Muscle layer of duodenum (tissue), 2 donors: ENCODE results near the gene TMCO1.
"Not testable (repeated sequence)": the region's sequence is repeated elsewhere in the genome, so short reads cannot be mapped to it uniquely, and the experiment has no call there.

ENCODE experiments used
- H3K27ac ChIP-seq: one replicate; pipeline ENCODE4 v1.7.0; 2013; ENCODE audit warnings: mild to moderate bottlenecking, low read length
- H3K27me3 ChIP-seq: one replicate; pipeline ENCODE4 v1.7.0; 2013; ENCODE audit warnings: low read depth, mild to moderate bottlenecking, control low read depth, low read length
- H3K36me3 ChIP-seq, 2 donors: one replicate each; pipeline ENCODE4 v1.7.0; 2013; ENCODE audit warnings: low read length in 2 of 2, control low read depth in 1 of 2, mild to moderate bottlenecking in 1 of 2; ENCODE audit not compliant: insufficient read depth in 2 of 2, control insufficient read depth in 1 of 2
- H3K4me1 ChIP-seq, 2 donors: one replicate each; pipeline ENCODE4 v1.7.0; 2013; ENCODE audit warnings: low read length in 2 of 2, mild to moderate bottlenecking in 2 of 2, control low read depth in 1 of 2, moderate library complexity in 1 of 2; ENCODE audit not compliant: insufficient read depth in 2 of 2, control insufficient read depth in 1 of 2
- H3K4me3 ChIP-seq, 2 donors: one replicate each; pipeline ENCODE4 v1.7.0; 2013; ENCODE audit warnings: low read length in 2 of 2, low read depth in 1 of 2, mild to moderate bottlenecking in 1 of 2
- H3K9me3 ChIP-seq, 2 donors: one replicate each; pipeline ENCODE4 v1.7.0; 2013; ENCODE audit warnings: low read length in 2 of 2, control low read depth in 1 of 2, mild to moderate bottlenecking in 1 of 2; ENCODE audit not compliant: control insufficient read depth in 1 of 2
- donor health status: healthy.

Gene TMCO1

GRCh38 chr1:165683848-165684485 is 84.7 kb downstream of the TMCO1 start:
- no peaks in the 10 kb centered on the region for H3K9me3 ChIP-seq
- H3K4me1 ChIP-seq: peaks cover 0 to 6% of the 10 kb centered on the region in 2 donors
- no peaks in the 10 kb centered on the region for H3K27me3 ChIP-seq
- peaks cover 18 to 39% of the 10 kb centered on the region in 2 donors for H3K36me3 ChIP-seq
- no peak overlapping the region for H3K4me3 ChIP-seq
- no peak overlapping the region for H3K27ac ChIP-seq

GRCh38 chr1:165680773-165681172 is 87.9 kb downstream of the TMCO1 start:
- not testable (repeated sequence) for H3K9me3 ChIP-seq, H3K27ac ChIP-seq, H3K4me1 ChIP-seq, H3K27me3 ChIP-seq, H3K4me3 ChIP-seq
- peaks cover 25 to 62% of the 10 kb centered on the region in 2 donors for H3K36me3 ChIP-seq

DNA sequence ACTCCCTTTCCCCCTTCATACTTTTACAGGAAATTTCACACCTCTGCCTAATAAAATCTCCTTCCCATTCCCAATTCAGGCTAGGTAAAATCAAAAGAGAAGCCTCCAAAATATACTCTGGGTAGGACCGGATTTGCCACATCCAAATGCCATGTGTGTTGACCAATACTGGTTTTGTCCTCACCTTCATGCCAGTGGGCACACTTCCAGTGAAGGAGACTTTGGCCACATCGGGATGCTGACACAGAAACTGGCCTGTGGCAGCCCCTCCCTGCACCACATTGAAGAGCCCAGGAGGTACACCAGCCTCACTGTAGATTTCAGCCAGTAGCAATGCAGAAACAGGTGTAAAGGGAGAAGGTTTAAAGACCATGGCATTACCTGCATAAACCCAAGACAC is 88.4 kb downstream of the TMCO1 start:
- Histone ChIP-seq H3K4me3 (no peak overlapping the region), H3K27me3 (no peaks in the 10 kb centered on the region), H3K9me3 (no peaks in the 10 kb centered on the region), H3K36me3 (peaks cover 25 to 64% of the 10 kb centered on the region in 2 donors), H3K27ac (no peak overlapping the region), H3K4me1 (peaks cover 0 to 6% of the 10 kb centered on the region in 2 donors)

DNA sequence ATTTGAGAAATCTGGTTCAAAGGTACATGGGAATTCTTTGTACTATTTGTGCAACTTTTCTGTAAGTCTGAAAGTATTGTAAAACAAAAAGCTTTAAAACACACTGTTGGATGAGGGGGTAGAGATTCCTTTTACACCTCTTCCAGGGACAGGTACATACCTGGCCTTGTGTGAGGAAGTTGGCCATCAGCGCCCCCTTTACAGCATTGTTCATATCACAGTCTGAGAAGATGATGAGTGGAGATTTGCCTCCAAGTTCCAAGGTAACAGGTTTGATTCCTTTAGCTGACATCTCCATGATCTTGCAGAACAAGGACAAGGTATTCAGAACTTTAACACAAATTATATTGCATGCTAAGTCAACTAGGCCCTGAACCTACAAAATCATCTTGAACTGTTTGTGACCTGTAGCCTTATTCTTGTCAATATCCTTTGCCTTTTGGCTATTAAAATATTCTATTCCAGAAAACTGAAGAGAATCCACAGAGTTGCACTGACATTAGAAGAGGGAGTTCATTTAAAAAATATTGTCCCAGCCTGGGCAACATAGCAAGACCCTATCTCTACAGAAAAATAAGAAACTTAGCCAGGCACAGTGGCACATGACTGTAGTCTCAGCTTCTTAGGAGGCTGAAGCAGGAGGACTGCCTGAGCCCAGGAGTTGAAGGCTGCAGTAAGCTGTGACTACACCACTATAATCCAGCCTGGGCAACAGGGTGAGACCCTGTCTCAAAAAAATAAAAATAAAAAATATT is 89.2 kb downstream of the TMCO1 start:
- Histone ChIP-seq H3K4me1 (peaks cover 0 to 6% of the 10 kb centered on the region in 2 donors), H3K27me3 (no peaks in the 10 kb centered on the region), H3K36me3 (peaks cover 25 to 64% of the 10 kb centered on the region in 2 donors), H3K9me3 (no peaks in the 10 kb centered on the region), H3K4me3 (no peak overlapping the region), H3K27ac (no peak overlapping the region)

GRCh38 chr1:165678509-165678908 is 90.2 kb downstream of the TMCO1 start:
- H3K4me1 ChIP-seq: no peaks in the 10 kb centered on the region
- peaks cover 25 to 64% of the 10 kb centered on the region in 2 donors for H3K36me3 ChIP-seq
- no peaks in the 10 kb centered on the region for H3K27me3 ChIP-seq
- no peaks in the 10 kb centered on the region for H3K9me3 ChIP-seq
- no peak overlapping the region for H3K27ac ChIP-seq
- H3K4me3 ChIP-seq: no peak overlapping the region
